KMS-11 (cell line): ENCODE results near the gene PHF21A.
"Not testable (repeated sequence)": the region's sequence is repeated elsewhere in the genome, so short reads cannot be mapped to it uniquely, and the experiment has no call there.

Experiments
- H2AFZ ChIP-seq: fragments of 200-600 bp; sonication (generic); 2 replicates; pipeline ENCODE4 v1.6.1; 2016; ENCODE audit warnings: antibody characterized with exemption, mixed run types, low read depth
- H3K27ac ChIP-seq: fragments of 200-600 bp; sonication (generic); 2 replicates; pipeline ENCODE4 v1.6.1; 2016; ENCODE audit warnings: mild to moderate bottlenecking, mixed run types
- H3K27me3 ChIP-seq: fragments of 200-600 bp; sonication (generic); 2 replicates; pipeline ENCODE4 v1.6.1; 2017; ENCODE audit warnings: mild to moderate bottlenecking, low read depth, mixed run types, moderate library complexity; ENCODE audit not compliant: insufficient read depth
- H3K36me3 ChIP-seq: fragments of 200-600 bp; sonication (generic); 2 replicates; pipeline ENCODE4 v1.6.1; 2017; ENCODE audit warnings: mild to moderate bottlenecking, mixed run types; ENCODE audit not compliant: insufficient read depth
- H3K4me1 ChIP-seq: fragments of 200-600 bp; sonication (generic); 2 replicates; pipeline ENCODE4 v1.6.1; 2016; ENCODE audit warnings: mild to moderate bottlenecking, low read depth, mixed run types; ENCODE audit not compliant: poor library complexity, severe bottlenecking
- H3K4me2 ChIP-seq: fragments of 200-600 bp; sonication (generic); 2 replicates; pipeline ENCODE4 v1.7.0; 2016; ENCODE audit warnings: mild to moderate bottlenecking, mixed run types
- H3K4me3 ChIP-seq: fragments of 200-600 bp; sonication (generic); IDR thresholded peaks from 2 replicates; pipeline ENCODE4 v1.6.1; 2017; ENCODE audit warnings: low read depth, low read length, mixed read lengths; ENCODE audit not compliant: insufficient read depth
- H3K79me2 ChIP-seq: fragments of 200-600 bp; sonication (generic); 2 replicates; pipeline ENCODE4 v1.6.1; 2016; ENCODE audit warnings: low read depth, mixed run types; ENCODE audit not compliant: insufficient read depth
- H3K9ac ChIP-seq: fragments of 200-600 bp; sonication (generic); 2 replicates; pipeline ENCODE4 v1.6.1; 2016; ENCODE audit warnings: mild to moderate bottlenecking, mixed run types
- H4K20me1 ChIP-seq: fragments of 200-600 bp; sonication (generic); 2 replicates; pipeline ENCODE4 v1.6.1; 2016; ENCODE audit warnings: mild to moderate bottlenecking, mixed run types; ENCODE audit not compliant: insufficient read depth
- CTCF ChIP-seq: fragments of 200-600 bp; sonication (generic); conservative IDR thresholded peaks from 2 replicates; pipeline ENCODE4 v1.6.1; 2017; ENCODE audit warnings: low read depth, mild to moderate bottlenecking, antibody characterized with exemption, low read length, moderate library complexity, mixed read lengths

The PHF21A gene

DNA sequence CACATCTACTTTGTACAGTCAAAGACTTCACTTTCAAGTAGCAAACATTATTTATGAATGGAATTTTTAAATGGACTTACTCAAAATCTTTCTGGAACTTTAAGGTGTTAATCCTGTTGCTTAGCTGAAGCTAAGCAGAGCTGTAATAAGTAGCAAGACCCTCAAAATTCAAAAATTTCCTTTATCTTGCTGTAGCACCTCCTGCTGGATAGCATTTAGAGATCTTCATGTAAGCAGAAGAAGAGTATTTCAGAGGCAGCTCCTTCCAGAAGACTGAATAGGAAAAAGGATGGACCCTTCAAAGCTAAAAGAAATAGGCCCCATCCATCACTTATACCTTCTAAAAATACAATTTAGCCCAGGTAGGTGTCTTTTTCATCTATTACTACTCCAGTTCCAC is 3.4 kb downstream of the PHF21A start:
- peaks cover 64% of the 10 kb centered on the region for H3K79me2 ChIP-seq

DNA sequence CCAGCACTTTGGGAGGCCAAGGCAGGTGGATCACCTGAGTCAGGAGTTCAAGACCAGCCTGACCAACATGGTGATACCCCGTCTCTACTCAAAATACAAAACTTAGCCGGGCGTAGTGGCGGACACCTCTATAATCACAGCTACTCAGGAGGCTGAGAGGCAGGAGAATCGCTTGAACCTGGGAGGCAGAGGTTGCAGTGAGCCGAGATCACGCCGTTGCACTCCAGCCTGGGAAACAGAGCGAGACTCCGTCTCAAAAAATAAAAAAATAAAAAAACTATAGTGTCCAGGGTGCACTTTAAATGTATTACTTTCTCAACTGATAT is 4.6 kb downstream of the PHF21A start:
- H3K36me3 ChIP-seq, H4K20me1 ChIP-seq, H3K4me3 ChIP-seq, H2AFZ ChIP-seq, H3K9ac ChIP-seq, H3K27me3 ChIP-seq: not testable (repeated sequence)
- H3K4me2 ChIP-seq, result peak overlapping the region; percentile 90
- H3K27ac ChIP-seq, result peak overlapping the region; percentile 49; the same call in 1 of the 2 replicates
- peaks cover 70% of the 10 kb centered on the region for H3K4me1 ChIP-seq
- H3K79me2 ChIP-seq, result peaks cover 68% of the 10 kb centered on the region

More for the DNA sequence above, 3.4 kb downstream of the PHF21A start:
- no peaks in the 10 kb centered on the region for H3K27me3 ChIP-seq
- peak overlapping the region; percentile 84; the same call in 1 of the 2 replicates for H3K27ac ChIP-seq
- H3K4me1 ChIP-seq, result peaks cover 62% of the 10 kb centered on the region
- H3K4me2 ChIP-seq, result peak overlapping the region; percentile 90
- 0 out of 2 replicates have a peak, but pooled peaks have one; percentile 32 for TF ChIP-seq CTCF
- H3K9ac ChIP-seq, result peak overlapping the region; percentile 61; the same call in 1 of the 2 replicates
- no peaks in the 10 kb centered on the region for H3K36me3 ChIP-seq
- no peak overlapping the region for H2AFZ ChIP-seq
- no peak overlapping the region for H3K4me3 ChIP-seq
- no peaks in the 10 kb centered on the region for H4K20me1 ChIP-seq

DNA sequence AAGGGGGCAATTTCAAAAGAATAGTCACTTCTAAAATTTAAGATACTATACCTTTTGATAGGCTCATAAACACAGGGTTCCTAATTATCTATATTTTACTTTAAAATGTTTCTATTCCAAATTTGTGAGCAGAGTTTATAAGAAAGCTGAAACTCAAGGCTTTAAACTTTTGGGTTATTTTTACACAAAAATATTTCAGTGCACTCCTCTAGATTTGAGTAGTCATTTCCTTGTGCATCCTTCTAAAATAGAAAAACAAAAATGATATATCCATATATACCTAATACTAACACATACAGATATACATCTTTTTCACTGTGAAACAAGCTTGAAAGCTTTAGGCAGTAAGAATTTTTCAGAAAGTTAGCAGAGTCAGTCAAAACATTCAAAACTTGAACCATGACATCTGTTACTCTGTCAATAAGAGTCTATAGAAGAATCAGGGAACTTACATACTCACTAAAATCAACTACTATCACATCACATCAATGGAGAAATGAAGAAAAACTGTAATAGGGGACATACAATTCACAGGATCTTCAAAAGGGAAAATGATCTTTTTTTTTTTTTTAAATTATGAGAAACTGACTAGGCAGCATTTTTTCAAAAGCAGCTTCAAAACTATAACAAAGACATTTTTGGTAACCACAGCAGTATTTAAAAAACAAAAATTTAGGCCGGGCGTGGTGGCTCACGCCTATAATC is 5.1 kb downstream of the PHF21A start:
- Histone ChIP-seq H3K4me2 (peak overlapping the region; percentile 90), H3K27me3 (no peaks in the 10 kb centered on the region), H3K9ac (peak overlapping the region; percentile 13; the same call in 1 of the 2 replicates), H3K4me1 (peaks cover 70% of the 10 kb centered on the region), H3K36me3 (no peaks in the 10 kb centered on the region), H3K4me3 (no peak overlapping the region), H4K20me1 (no peaks in the 10 kb centered on the region), H3K27ac (peak overlapping the region; percentile 49), H2AFZ (no peak overlapping the region), H3K79me2 (peaks cover 68% of the 10 kb centered on the region)
- TF ChIP-seq CTCF, result no peak

- no peak for TF ChIP-seq CTCF
- Histone ChIP-seq H3K4me2 (peak overlapping the region; percentile 90; the same call in 1 of the 2 replicates), H3K27me3 (no peaks in the 10 kb centered on the region), H3K79me2 (peaks cover 68% of the 10 kb centered on the region), H4K20me1 (no peaks in the 10 kb centered on the region), H3K9ac (no peak overlapping the region), H3K36me3 (no peaks in the 10 kb centered on the region), H3K27ac (peak overlapping the region; percentile 49; the same call in 1 of the 2 replicates), H3K4me1 (peaks cover 70% of the 10 kb centered on the region), H3K4me3 (no peak overlapping the region), H2AFZ (no peak overlapping the region)
These were observed 6.3 kb downstream of the PHF21A start for GRCh38 chr11:46114961-46115360.

DNA sequence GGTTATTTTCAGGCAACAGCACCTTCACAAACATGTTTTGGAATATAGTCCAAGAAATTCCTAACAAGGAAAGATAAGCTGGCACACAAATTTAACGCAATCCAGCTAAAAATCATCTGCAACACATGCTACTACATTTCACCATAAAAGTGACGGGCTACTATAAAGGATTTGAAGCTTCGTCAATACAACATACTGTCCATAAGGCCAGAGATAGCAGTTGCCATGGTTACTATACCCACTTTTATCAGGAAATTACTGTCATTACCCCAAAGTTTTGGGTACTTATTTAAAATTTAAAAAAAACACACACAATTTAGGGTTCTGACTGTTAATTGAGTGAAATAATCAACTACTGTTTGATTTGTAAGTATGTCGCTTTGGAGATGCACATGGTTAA is 6.9 kb downstream of the PHF21A start:
- Histone ChIP-seq H3K9ac (no peak overlapping the region), H2AFZ (no peak overlapping the region), H3K27me3 (no peaks in the 10 kb centered on the region), H3K36me3 (no peaks in the 10 kb centered on the region), H3K79me2 (peaks cover 68% of the 10 kb centered on the region), H3K27ac (peak overlapping the region; percentile 49; the same call in 1 of the 2 replicates), H4K20me1 (no peaks in the 10 kb centered on the region), H3K4me2 (peak overlapping the region; percentile 90), H3K4me3 (no peak overlapping the region), H3K4me1 (peaks cover 70% of the 10 kb centered on the region)
- TF ChIP-seq CTCF, result no peak
